GM23338 (cell line): Measurements from ENCODE around the gene FAM174A.

ENCODE experiments used
- EZH2 ChIP-seq: fragments of 200-600 bp; sonication (generic); IDR thresholded peaks from one replicate; pipeline ENCODE4 v1.8.0; 2017; ENCODE audit warnings: antibody characterized with exemption, mild to moderate bottlenecking, low read depth; ENCODE audit not compliant: unreplicated experiment
- EZH2phosphoT487 ChIP-seq: fragments of 200-600 bp; sonication (generic); IDR thresholded peaks from one replicate; pipeline ENCODE4 v1.8.1; 2018; ENCODE audit warnings: antibody characterized with exemption; ENCODE audit not compliant: unreplicated experiment
- JUNB ChIP-seq: IDR thresholded peaks from one replicate; pipeline ENCODE4 v1.6.1; 2016; ENCODE audit warnings: antibody characterized with exemption; ENCODE audit not compliant: unreplicated experiment
- POLR2AphosphoS5 ChIP-seq: IDR thresholded peaks from 2 replicates; pipeline ENCODE4 v1.6.1; 2016; ENCODE audit warnings: antibody characterized with exemption, low read depth
- ZNF114 ChIP-seq: fragments of 250-450 bp; sonication (Bioruptor Pico); IDR thresholded peaks from 2 replicates; pipeline ENCODE4 v1.5.0; 2020; ENCODE audit warnings: mild to moderate bottlenecking, moderate library complexity
- TF ChIP-seq, protein P1 (sequence below), 2 experiments: fragments of 200-600 bp in 1 of 2; sonication (generic) in 1 of 2; conservative IDR thresholded peaks; 2 replicates each; pipeline versions ENCODE4 v1.5.1 to v1.6.1; 2016 to 2017; ENCODE audit warnings: antibody characterized with exemption in 2 of 2, low read depth in 2 of 2, mild to moderate bottlenecking in 2 of 2, moderate library complexity in 1 of 2
- TF ChIP-seq, protein P2 (sequence below): IDR thresholded peaks from one replicate; pipeline ENCODE4 v1.6.1; 2018; ENCODE audit warnings: antibody characterized with exemption; ENCODE audit not compliant: unreplicated experiment

GRCh38 chr5:100584889-100585288 lies 49.7 kb downstream of the FAM174A start:
- TF ChIP-seq, protein P1, sequence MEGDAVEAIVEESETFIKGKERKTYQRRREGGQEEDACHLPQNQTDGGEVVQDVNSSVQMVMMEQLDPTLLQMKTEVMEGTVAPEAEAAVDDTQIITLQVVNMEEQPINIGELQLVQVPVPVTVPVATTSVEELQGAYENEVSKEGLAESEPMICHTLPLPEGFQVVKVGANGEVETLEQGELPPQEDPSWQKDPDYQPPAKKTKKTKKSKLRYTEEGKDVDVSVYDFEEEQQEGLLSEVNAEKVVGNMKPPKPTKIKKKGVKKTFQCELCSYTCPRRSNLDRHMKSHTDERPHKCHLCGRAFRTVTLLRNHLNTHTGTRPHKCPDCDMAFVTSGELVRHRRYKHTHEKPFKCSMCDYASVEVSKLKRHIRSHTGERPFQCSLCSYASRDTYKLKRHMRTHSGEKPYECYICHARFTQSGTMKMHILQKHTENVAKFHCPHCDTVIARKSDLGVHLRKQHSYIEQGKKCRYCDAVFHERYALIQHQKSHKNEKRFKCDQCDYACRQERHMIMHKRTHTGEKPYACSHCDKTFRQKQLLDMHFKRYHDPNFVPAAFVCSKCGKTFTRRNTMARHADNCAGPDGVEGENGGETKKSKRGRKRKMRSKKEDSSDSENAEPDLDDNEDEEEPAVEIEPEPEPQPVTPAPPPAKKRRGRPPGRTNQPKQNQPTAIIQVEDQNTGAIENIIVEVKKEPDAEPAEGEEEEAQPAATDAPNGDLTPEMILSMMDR (conservative IDR thresholded peaks at IDR 0.05; ENCODE audit: low read depth in 2 of 2): no peak
- TF ChIP-seq EZH2phosphoT487 (no peak), JUNB (no peak), POLR2AphosphoS5 (no peak), EZH2 (no peak), ZNF114 (CRISPR knock-in tag) (no peak)
- TF ChIP-seq, protein P2, sequence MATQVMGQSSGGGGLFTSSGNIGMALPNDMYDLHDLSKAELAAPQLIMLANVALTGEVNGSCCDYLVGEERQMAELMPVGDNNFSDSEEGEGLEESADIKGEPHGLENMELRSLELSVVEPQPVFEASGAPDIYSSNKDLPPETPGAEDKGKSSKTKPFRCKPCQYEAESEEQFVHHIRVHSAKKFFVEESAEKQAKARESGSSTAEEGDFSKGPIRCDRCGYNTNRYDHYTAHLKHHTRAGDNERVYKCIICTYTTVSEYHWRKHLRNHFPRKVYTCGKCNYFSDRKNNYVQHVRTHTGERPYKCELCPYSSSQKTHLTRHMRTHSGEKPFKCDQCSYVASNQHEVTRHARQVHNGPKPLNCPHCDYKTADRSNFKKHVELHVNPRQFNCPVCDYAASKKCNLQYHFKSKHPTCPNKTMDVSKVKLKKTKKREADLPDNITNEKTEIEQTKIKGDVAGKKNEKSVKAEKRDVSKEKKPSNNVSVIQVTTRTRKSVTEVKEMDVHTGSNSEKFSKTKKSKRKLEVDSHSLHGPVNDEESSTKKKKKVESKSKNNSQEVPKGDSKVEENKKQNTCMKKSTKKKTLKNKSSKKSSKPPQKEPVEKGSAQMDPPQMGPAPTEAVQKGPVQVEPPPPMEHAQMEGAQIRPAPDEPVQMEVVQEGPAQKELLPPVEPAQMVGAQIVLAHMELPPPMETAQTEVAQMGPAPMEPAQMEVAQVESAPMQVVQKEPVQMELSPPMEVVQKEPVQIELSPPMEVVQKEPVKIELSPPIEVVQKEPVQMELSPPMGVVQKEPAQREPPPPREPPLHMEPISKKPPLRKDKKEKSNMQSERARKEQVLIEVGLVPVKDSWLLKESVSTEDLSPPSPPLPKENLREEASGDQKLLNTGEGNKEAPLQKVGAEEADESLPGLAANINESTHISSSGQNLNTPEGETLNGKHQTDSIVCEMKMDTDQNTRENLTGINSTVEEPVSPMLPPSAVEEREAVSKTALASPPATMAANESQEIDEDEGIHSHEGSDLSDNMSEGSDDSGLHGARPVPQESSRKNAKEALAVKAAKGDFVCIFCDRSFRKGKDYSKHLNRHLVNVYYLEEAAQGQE: no peak
